Esophagus muscularis mucosa (tissue), 4 donors: ENCODE data around the gene PPIP5K2. TPM values are rescaled to one million over a fixed set of nuclear protein-coding genes. Genes with fewer than 3 reads are reported as not detected.
"Not testable (repeated sequence)": the region's sequence is repeated elsewhere in the genome, so short reads cannot be mapped to it uniquely, and the experiment has no call there.

Experiments
- DNase-seq: peaks from one replicate; pipeline ENCODE4 v3.0.0-alpha.2; 2017; ENCODE audit errors: extremely low spot score
- H3K27ac ChIP-seq, 4 donors: fragments of 200-600 bp; sonication (generic); replicated peaks in 1 of 4; 1 replicate in 3 of 4; 2 replicates in 1 of 4; pipeline ENCODE4 v1.5.1; 2016 to 2019; ENCODE audit warnings: mild to moderate bottlenecking in 1 of 4
- H3K27me3 ChIP-seq, 4 donors: fragments of 200-600 bp; sonication (generic); one replicate each; pipeline versions ENCODE4 v1.5.1 to v1.6.0; 2016 to 2019
- H3K36me3 ChIP-seq, 4 donors: fragments of 200-600 bp; sonication (generic); one replicate each; pipeline ENCODE4 v1.5.1; 2016 to 2019
- H3K4me1 ChIP-seq, 4 donors: fragments of 200-600 bp; sonication (generic); one replicate each; pipeline ENCODE4 v1.5.1; 2016 to 2019
- H3K4me3 ChIP-seq, 4 donors: fragments of 200-600 bp; sonication (generic); 1 replicate in 2 of 4; 2 replicates in 2 of 4; pipeline ENCODE4 v1.5.1; 2016 to 2019; ENCODE audit warnings: mild to moderate bottlenecking in 4 of 4, moderate library complexity in 1 of 4
- H3K9me3 ChIP-seq, 4 donors: fragments of 200-600 bp; sonication (generic); 1 replicate in 3 of 4; 2 replicates in 1 of 4; pipeline ENCODE4 v1.5.1; 2016 to 2019
- EP300 ChIP-seq: sonication (generic); formaldehyde crosslinking; IDR thresholded peaks from one replicate; pipeline ENCODE4 v1.6.1; 2017; ENCODE audit warnings: antibody characterized with exemption
- POLR2A ChIP-seq: fragments of 450-650 bp; IDR thresholded peaks from one replicate; pipeline ENCODE4 v1.6.1; 2017; ENCODE audit warnings: antibody characterized with exemption, moderate library complexity, mild to moderate bottlenecking, low read depth
- POLR2AphosphoS5 ChIP-seq, 2 donors: sonication (generic); formaldehyde crosslinking; IDR thresholded peaks; one replicate each; pipeline ENCODE4 v1.6.1; 2017; ENCODE audit warnings: antibody characterized with exemption in 2 of 2
- WGBS: methylation state at CpG from one replicate; pipeline ENCODE4 v1.1.5; 2018; 5-methylcytosine and 5-hydroxymethylcytosine counted together
- intact Hi-C: fragments of 100-400 bp; cut with DNase I; formaldehyde crosslinking; loops from one replicate; pipeline ENCODE4 v1.15.1; 2023
- total RNA-seq, 4 donors: library from RNA; depleted of rRNA; stranded (reverse); fragments of >200 nt; gene quantifications; one replicate each; pipeline versions ENCODE4 v1.1.0 to v1.2.1, GENCODE V29; 2016
- TF ChIP-seq, protein P1 (sequence below), 3 experiments: fragments of 200-600 bp in 2 of 3; fragments of 450-650 bp in 1 of 3; sonication (generic) in 2 of 3; IDR thresholded peaks; one replicate each; pipeline ENCODE4 v1.5.1; 2017 to 2019; ENCODE audit warnings: antibody characterized with exemption in 3 of 3, mild to moderate bottlenecking in 2 of 3, moderate library complexity in 1 of 3

PPIP5K2 gene
- total RNA-seq, 4 donors from 2014 or later = 15.6 to 21.6 (median 17.3) TPM

DNA sequence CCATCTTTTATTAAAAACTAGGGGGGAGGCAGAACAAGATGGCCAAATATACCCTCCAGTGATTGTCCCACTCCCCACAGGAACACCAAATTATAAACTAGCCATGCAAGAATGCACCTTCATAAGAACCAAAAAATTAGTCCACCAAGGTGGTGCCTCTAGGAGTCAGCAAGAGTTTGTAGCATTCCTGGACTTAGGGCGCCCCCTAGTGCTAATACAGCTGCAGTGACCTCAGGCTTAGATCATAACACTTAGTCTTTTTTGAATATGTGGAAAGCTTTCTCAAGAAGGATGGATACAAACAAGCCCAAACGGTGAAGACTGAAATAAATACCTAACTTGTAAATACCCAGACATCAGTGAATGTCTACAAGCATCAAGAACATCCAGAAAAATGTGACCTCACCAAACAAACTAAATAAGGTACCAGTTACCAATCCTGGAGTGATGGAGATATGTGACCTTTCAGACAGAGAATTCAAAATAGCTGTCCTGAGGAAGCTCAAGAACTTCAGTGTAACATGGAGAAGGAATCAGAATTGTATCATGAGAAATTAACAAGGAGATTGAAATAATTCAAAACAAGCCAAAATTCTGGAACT is 19.3 kb downstream of the PPIP5K2 start:
- no peak overlapping the region for H3K27ac ChIP-seq
- peak; percentile 92 for DNase-seq
- H3K36me3 ChIP-seq = peaks cover 0 to 54% (median 42%) of the 10 kb centered on the region in 4 donors
- H3K27me3 ChIP-seq = no peaks in the 10 kb centered on the region
- WGBS = 0% methylated on average over 2 of the region's 2 CpGs
- H3K4me3 ChIP-seq = no peak overlapping the region
- intact Hi-C loops = no loop called here
- H3K9me3 ChIP-seq = no peaks in the 10 kb centered on the region
- TF ChIP-seq EP300 = no peak
- TF ChIP-seq, protein P1, sequence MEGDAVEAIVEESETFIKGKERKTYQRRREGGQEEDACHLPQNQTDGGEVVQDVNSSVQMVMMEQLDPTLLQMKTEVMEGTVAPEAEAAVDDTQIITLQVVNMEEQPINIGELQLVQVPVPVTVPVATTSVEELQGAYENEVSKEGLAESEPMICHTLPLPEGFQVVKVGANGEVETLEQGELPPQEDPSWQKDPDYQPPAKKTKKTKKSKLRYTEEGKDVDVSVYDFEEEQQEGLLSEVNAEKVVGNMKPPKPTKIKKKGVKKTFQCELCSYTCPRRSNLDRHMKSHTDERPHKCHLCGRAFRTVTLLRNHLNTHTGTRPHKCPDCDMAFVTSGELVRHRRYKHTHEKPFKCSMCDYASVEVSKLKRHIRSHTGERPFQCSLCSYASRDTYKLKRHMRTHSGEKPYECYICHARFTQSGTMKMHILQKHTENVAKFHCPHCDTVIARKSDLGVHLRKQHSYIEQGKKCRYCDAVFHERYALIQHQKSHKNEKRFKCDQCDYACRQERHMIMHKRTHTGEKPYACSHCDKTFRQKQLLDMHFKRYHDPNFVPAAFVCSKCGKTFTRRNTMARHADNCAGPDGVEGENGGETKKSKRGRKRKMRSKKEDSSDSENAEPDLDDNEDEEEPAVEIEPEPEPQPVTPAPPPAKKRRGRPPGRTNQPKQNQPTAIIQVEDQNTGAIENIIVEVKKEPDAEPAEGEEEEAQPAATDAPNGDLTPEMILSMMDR (IDR thresholded peaks at IDR 0.05) = peak; percentile 73 to 97 (median 81)
- no peaks in the 10 kb centered on the region for H3K4me1 ChIP-seq

DNA sequence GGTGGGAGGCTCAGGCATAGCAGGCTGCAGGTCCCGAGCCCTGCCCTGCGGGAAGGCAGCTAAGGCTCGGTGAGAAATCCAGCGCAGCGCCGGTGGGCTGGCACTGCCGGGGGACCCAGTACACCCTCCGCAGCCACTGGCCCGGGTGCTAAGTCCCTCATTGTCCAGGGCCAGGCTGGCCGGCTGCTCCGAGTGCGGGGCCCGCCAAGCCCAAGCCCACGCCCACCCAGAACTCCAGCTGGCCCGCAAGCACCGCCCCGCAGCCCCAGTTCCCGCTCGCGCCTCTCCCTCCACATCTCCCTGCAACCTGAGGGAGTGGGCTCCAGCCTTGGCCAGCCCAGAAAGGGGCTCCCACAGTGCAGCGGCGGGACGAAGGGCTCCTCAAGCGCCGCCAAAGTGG is 22.0 kb downstream of the PPIP5K2 start:
- DNase-seq, H3K9me3 ChIP-seq, H3K4me1 ChIP-seq, H3K27ac ChIP-seq, H3K4me3 ChIP-seq, H3K27me3 ChIP-seq: not testable (repeated sequence)
- peaks cover 0 to 34% (median 23%) of the 10 kb centered on the region in 4 donors for H3K36me3 ChIP-seq
- WGBS = no CpG with 5 or more reads among the region's 25 CpGs
- intact Hi-C loops = loop anchor here (10.0 kb wide), 1 partner anchor 557 kb away; no protein-coding TSS in a partner anchor

DNA sequence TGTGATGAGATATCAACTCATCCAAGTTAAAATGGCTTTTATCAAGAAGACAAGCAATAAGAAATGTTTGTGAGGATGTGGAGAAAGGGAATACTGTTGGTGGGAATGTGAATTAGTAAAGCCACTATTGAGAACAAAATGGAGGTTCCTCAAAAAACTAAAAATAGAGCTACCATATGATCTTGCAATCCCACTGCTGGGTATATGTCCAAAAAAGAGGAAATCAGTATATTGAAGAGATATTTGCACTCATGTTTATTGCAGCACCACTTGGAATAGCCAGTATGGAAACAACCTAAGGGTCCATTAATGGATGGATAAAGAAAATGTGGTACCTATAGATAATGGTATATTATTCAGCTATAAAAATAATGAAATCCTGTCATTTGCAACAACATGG is 25.1 kb downstream of the PPIP5K2 start:
- TF ChIP-seq POLR2A = no peak
- TF ChIP-seq EP300 = no peak
- no peak for TF ChIP-seq POLR2AphosphoS5 (IDR thresholded peaks at IDR 0.05)
- TF ChIP-seq, protein P1 (IDR thresholded peaks at IDR 0.05) = no peak
- no peak overlapping the region for H3K4me3 ChIP-seq
- H3K27me3 ChIP-seq = no peaks in the 10 kb centered on the region
- no peak overlapping the region for H3K27ac ChIP-seq
- no peaks in the 10 kb centered on the region for H3K9me3 ChIP-seq
- intact Hi-C loops = loop anchor here (10.0 kb wide), 1 partner anchor 560 kb away; no protein-coding TSS in a partner anchor
- peaks cover 0 to 30% (median 17%) of the 10 kb centered on the region in 4 donors for H3K36me3 ChIP-seq
- H3K4me1 ChIP-seq = no peaks in the 10 kb centered on the region
- no peak for DNase-seq

DNA sequence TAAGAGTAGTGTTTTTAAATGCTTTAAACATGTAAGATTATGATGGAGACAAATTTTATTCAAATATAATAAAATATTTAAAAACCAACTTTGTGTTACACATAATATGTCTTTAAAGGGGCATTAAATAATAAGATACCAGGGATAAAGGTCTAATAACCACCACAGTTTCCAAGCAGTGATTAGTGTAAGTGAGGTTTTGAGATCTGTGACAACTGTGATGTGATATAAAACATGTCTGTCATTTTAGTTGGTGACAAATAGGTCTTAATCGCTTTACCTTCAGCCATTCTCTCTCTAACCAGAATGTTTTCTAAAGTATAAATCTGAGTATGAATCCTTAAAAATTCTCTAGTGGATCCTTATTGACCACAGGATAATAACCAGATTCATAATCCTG is 28.1 kb downstream of the PPIP5K2 start:
- TF ChIP-seq, protein P1 (IDR thresholded peaks at IDR 0.05) = no peak
- no peak for TF ChIP-seq EP300
- no peak for TF ChIP-seq POLR2A
- TF ChIP-seq POLR2AphosphoS5 (IDR thresholded peaks at IDR 0.05) = no peak
- H3K4me3 ChIP-seq = no peak overlapping the region
- 100% methylated on average over 1 of the region's 1 CpG for WGBS
- peaks cover 0 to 33% (median 18%) of the 10 kb centered on the region in 4 donors for H3K36me3 ChIP-seq
- no peaks in the 10 kb centered on the region for H3K9me3 ChIP-seq
- no peaks in the 10 kb centered on the region for H3K4me1 ChIP-seq
- no peaks in the 10 kb centered on the region for H3K27me3 ChIP-seq
- intact Hi-C loops = loop anchor here (10.0 kb wide), 1 partner anchor 563 kb away; no protein-coding TSS in a partner anchor
- DNase-seq = no peak
- no peak overlapping the region for H3K27ac ChIP-seq

DNA sequence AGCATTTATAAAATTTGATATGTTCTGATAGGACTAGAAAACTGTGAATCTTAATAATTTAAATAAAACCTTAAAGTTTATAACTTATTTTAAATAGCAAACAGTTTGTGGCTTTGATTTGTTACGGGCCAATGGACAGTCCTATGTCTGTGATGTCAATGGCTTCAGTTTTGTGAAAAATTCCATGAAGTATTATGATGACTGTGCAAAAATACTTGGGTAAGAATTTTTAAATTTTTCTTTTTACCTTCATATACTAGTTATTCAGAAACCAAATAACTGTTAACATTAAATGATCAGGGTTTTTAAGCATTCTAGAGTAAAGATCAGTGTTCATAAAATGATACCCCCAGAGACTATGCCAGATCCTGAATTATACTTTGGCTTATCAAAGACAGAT is 31.1 kb downstream of the PPIP5K2 start:
- Histone ChIP-seq H3K9me3 (no peaks in the 10 kb centered on the region), H3K4me3 (no peak overlapping the region), H3K4me1 (no peaks in the 10 kb centered on the region), H3K27me3 (no peaks in the 10 kb centered on the region), H3K36me3 (peaks cover 0 to 61% (median 32%) of the 10 kb centered on the region in 4 donors), H3K27ac (no peak overlapping the region)
- DNase-seq = no peak
- no peak for TF ChIP-seq EP300
- no peak for TF ChIP-seq POLR2A
- no peak for TF ChIP-seq POLR2AphosphoS5 (IDR thresholded peaks at IDR 0.05)
- TF ChIP-seq, protein P1 (IDR thresholded peaks at IDR 0.05) = no peak
- WGBS = 96% methylated on average over 1 of the region's 1 CpG
- intact Hi-C loops = no loop called here
